D721Med (cell line): Measurements from ENCODE around the gene MRPL53.
"Not testable (repeated sequence)": the region's sequence is repeated elsewhere in the genome, so short reads cannot be mapped to it uniquely, and the experiment has no call there.

Experiments used
- DNase-seq: peaks from one replicate; pipeline ENCODE4 v3.0.0; 2011; ENCODE audit warnings: low spot score; ENCODE audit not compliant: insufficient read length
- FAIRE-seq: peaks from 2 replicates; lab custom pipeline; 2011; peaks lifted over from hg19 to GRCh38; lab: Jason Lieb, UNC
- TF ChIP-seq, protein P1 (sequence below): IDR thresholded peaks from 2 replicates; pipeline ENCODE4 v1.5.1; 2012; ENCODE audit warnings: mild to moderate bottlenecking, control low read depth; ENCODE audit not compliant: insufficient read depth; ENCODE audit errors: missing control alignments

Gene MRPL53

DNA sequence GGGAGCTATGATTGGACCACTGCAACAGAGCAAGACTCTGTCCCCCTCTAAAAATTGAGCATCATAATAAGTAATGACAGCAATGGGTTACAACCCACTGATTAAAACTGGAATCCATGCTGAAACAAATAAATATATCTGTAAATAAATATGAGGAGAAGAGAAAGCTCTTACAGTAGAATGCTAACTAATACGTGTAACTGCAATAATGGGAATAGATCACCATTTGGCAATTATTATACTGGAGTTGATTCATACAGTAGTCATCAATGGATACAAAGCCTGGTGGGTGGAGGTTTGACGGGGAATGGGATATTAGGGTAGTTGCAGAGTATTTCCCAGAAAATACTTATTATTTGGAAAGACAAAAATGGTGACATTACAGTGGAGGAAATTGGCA, 23.7 kb downstream of the MRPL53 start:
- TF ChIP-seq, protein P1, sequence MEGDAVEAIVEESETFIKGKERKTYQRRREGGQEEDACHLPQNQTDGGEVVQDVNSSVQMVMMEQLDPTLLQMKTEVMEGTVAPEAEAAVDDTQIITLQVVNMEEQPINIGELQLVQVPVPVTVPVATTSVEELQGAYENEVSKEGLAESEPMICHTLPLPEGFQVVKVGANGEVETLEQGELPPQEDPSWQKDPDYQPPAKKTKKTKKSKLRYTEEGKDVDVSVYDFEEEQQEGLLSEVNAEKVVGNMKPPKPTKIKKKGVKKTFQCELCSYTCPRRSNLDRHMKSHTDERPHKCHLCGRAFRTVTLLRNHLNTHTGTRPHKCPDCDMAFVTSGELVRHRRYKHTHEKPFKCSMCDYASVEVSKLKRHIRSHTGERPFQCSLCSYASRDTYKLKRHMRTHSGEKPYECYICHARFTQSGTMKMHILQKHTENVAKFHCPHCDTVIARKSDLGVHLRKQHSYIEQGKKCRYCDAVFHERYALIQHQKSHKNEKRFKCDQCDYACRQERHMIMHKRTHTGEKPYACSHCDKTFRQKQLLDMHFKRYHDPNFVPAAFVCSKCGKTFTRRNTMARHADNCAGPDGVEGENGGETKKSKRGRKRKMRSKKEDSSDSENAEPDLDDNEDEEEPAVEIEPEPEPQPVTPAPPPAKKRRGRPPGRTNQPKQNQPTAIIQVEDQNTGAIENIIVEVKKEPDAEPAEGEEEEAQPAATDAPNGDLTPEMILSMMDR = no peak
- FAIRE-seq (no peak), DNase-seq (no peak)

DNA sequence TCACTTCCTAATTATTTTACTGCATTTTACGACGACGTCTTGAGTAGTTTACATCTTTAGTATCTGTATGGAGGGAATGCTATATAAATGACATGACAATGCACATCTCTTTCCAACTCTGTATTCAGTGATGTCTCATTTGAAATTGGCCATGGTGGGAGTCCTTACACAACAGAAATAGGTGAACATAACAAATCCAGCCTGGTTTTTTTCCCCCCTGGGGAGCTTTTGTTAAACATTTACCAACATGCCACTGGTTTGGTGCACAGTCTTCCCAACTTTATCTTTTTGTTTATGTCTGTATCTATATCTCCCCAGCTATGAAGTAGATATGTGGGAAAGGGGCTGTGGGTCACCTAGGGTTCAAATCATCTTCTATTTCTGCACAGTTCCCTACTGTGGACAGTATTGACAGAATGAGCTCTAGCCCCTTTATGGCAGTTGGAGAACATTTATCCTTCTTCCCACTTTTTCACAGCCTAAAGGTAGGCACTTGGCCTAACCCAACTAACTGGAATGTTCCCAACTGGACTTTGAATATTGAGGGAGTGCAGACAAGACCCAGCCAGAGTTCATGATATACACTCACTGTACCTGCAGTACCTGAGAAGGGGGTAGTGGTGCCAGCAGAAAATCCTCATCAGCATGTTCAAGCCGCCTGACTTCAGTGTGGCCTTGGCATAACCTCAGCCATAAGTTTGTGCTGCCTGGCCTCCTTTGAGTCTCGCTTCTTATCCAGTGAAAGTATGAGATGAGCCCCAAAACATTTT, 25.1 kb downstream of the MRPL53 start:
- TF ChIP-seq, protein P1 = no peak
- FAIRE-seq = no peak

DNA sequence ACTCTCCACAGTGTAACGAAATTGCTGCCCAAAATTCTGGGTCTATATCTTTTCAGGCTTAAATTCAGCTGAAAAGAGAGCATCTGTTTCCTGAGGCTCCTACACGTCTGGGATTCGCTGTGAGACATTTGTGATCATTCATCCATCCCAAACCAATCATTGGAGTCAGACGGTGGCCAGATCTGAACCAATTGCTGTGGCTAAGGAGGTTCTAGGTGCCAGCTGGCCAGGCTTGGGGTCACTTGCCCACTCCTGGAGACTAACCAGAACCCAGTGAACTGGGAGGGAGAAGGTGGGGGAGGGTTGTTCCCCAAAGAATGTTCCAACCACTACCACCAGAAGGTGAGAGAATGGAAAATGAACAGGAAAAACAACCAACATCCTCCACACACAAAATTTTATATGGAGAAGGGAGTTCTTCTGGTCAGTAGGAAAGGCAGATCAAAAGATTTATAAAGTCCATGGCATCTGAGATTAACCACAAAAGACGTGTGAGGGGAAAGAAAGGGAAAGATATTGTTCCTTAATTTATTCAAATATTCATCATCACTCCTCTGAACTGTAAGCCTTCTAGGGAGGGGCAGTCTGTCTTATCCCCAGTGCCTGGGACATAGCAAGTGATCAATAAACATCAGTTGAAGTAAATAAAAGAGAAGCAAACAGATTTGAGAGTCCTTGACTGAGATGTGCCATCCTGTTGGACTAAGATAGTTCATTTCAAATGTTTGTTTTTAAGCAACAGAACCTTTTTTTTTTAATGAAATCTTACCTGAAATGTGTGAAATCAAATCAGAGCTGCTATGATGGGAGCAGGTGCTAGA, 27.8 kb downstream of the MRPL53 start:
- TF ChIP-seq, protein P1 = no peak
- FAIRE-seq (no peak), DNase-seq (no peak)

More for the DNA sequence above, 25.1 kb downstream of the MRPL53 start:
- DNase-seq = no peak

DNA sequence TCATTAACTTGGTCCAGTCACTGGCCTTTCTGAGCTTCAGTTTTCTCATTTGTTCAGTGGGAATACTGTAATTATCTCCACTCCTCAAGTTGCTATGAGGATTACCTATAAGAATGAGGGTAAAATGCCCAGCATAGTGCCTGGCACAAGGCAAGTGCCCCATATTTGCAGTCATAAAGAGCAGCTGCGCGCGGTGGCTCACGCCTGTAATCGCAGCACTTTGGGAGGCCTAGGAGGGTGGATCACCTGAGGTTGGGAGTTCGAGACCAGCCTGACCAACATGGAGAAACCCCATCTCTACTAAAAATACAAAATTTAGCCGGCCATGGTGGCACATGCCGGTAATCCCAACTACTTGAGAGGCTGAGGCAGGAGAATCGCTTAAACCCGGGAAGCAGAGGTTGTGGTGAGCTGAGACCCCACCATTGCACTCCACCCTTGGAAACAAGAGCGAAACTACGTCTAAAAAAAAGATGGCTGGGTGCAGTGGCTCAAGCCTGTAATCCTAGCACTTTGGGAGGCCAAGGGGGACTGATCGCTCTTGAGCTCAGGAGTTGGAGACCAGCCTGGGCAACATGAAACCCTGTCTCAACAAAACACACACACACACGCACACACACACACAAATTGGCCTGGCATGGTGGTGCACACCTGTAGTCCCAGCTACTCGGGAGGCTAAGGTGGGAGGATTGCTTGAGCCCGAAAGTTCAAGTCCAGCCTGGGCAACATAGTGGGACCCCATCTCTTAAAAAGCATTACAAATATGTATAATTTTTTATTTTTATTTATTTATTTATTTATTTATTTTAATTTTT, 29.8 kb downstream of the MRPL53 start:
- FAIRE-seq, DNase-seq: not testable (repeated sequence)

DNA sequence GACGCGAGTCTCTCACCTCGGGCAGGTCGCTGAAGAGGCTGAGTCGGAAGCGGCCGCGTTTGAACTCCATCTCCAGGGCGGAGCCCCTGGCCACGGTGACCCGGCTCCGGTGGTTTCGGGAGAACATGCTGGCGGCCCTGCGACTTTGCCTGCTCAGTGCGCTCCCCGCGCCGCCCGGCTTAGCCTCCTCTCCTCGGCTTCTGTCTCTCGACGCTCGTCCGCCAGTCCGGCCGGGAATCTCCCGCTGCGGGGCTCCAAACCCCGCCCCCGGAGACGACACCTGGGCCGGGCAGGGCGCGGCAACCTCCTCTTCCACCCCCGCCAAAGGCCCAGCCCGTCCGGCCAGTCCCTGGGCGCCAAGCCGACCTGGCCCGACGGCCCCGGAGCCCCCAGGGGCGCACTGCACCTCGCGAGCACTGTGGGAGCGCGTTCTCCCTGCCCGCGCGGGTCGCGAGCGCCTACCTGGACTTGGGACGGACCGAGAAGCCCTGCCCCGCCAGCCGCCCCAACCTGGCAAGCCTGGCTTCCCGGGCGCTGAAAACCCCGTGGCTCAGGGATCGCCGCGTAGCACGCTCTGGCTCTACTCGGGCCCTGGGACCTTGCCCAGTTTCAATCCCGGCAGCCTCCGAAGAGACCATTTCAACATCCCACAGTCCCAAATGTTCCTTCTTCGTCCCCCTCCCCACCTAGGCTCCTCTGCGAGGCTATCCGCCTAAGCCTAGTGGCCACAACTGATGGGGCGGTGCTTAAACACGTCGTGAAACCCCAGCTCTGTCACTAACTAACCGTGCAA, 30.6 kb downstream of the MRPL53 start, which contains the start of gene RTKN:
TSS of gene RTKN (minus strand) at position 248 of the 793 bp plus-strand sequence. CDS start at position 127, 121 bp downstream.
- TF ChIP-seq, protein P1 = no peak
- FAIRE-seq (no peak), DNase-seq (no peak)

DNA sequence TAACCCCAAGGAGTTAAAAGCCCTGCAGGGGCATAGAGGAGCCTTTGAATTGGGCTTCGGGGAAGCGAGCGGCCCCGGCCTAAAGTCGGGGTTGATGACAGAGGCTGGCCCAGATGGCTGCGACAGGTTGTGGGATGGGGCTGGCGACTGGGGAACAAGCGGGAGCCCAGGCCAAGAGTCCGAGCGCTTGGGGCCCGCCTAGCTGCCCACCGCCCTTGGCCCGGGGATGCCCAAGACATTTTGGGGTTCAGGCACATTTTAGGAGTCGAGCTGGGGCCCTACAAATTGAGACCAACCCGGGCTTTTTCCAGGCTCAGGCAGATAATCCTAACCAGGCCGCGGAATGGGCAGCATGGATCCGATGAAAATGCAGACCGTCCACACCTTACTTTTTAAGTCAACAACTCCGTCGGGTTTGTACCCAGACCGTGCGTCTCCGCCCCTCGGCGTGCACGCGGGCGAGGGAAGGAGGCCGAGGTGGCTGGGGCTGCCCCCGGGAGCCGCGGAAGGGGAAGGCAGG, 31.2 kb downstream of the MRPL53 start:
- FAIRE-seq (no peak), DNase-seq (no peak)
- TF ChIP-seq, protein P1 = no peak
